ENCODE data around the gene ASXL2. TPM values are rescaled to one million over a fixed set of nuclear protein-coding genes. Genes with fewer than 3 reads are reported as not detected.

ASXL2 gene
- total RNA-seq, 1 experiment from 2014 or later: 37.8 TPM

- DNase-seq (ENCODE audit: low spot score) (no peak), ATAC-seq (no peak)
- Mint-ChIP-seq H3K27ac (peak overlapping the region; percentile 86), H3K4me3 (no peak overlapping the region), H3K36me3 (peaks cover 13% of the 10 kb centered on the region), H3K9me3 (no peaks in the 10 kb centered on the region), H3K4me1 (peaks cover 37% of the 10 kb centered on the region), H3K27me3 (ENCODE audit: low read depth) (no peaks in the 10 kb centered on the region)
- POLR2A ChIA-PET: no interaction called here
- CTCF ChIA-PET: interaction anchor here (0.8 to 1.1 kb wide), 2 partner anchors 29 to 136 kb away, joined by 3 read pairs; no protein-coding TSS in a partner anchor
- TF ChIP-seq ZNF219 (CRISPR knock-in tag; IDR thresholded peaks at IDR 0.05; ENCODE audit: borderline replicate concordance) (no peak), PRRX2 (CRISPR knock-in tag; IDR thresholded peaks at IDR 0.05) (no peak), ZMAT4 (CRISPR knock-in tag; IDR thresholded peaks at IDR 0.05) (no peak), ARID4B (CRISPR knock-in tag; IDR thresholded peaks at IDR 0.05; ENCODE audit: borderline replicate concordance) (no peak), SMAD3 (CRISPR knock-in tag; IDR thresholded peaks at IDR 0.05; ENCODE audit: borderline replicate concordance) (no peak), ZSCAN18 (CRISPR knock-in tag; IDR thresholded peaks at IDR 0.05) (no peak), NFYB (CRISPR knock-in tag; conservative IDR thresholded peaks at IDR 0.05; ENCODE audit: low read depth) (no peak), CREB1 (CRISPR knock-in tag; IDR thresholded peaks at IDR 0.05) (no peak)
These were observed 135.0 kb downstream of the ASXL2 start for GRCh38 chr2:25743132-25743830.

- TF ChIP-seq JAZF1 (CRISPR knock-in tag; IDR thresholded peaks at IDR 0.05) (no peak), TCF7 (CRISPR knock-in tag; IDR thresholded peaks at IDR 0.05; ENCODE audit: low read depth) (no peak), ESRRA (CRISPR knock-in tag; IDR thresholded peaks at IDR 0.05; ENCODE audit: borderline replicate concordance) (no peak), GTF2I (CRISPR knock-in tag; conservative IDR thresholded peaks at IDR 0.05) (no peak), CBFB (CRISPR knock-in tag; IDR thresholded peaks at IDR 0.05; ENCODE audit: low read depth) (no peak), ZMAT4 (CRISPR knock-in tag; IDR thresholded peaks at IDR 0.05) (no peak)
- POLR2A ChIA-PET: no interaction called here
- Mint-ChIP-seq H3K4me1 (peaks cover 37% of the 10 kb centered on the region), H3K36me3 (peaks cover 13% of the 10 kb centered on the region), H3K27ac (peak overlapping the region; percentile 19; the same call in 1 of the 2 replicates), H3K9me3 (no peaks in the 10 kb centered on the region), H3K4me3 (no peak overlapping the region), H3K27me3 (ENCODE audit: low read depth) (no peaks in the 10 kb centered on the region)
- CTCF ChIA-PET: interaction anchor here (1.1 kb wide), 1 partner anchor 28 kb away, joined by 3 read pairs; no protein-coding TSS in a partner anchor
- no peak for ATAC-seq
- DNase-seq (ENCODE audit: low spot score): no peak
These were observed 135.8 kb downstream of the ASXL2 start for GRCh38 chr2:25742501-25742900.

- DNase-seq (ENCODE audit: low spot score) (peak; percentile 61), ATAC-seq (peak; percentile 84)
- peaks cover 40% of the 10 kb centered on the region for H3K4me1 Mint-ChIP-seq
- H3K4me3 Mint-ChIP-seq: no peak overlapping the region
- no peaks in the 10 kb centered on the region for H3K9me3 Mint-ChIP-seq
- H3K36me3 Mint-ChIP-seq: peaks cover 11% of the 10 kb centered on the region
- TF ChIP-seq ZBTB43 (CRISPR knock-in tag; IDR thresholded peaks at IDR 0.05): no peak
- peak; percentile 73; the same call in 1 of the 2 replicates for TF ChIP-seq ZNF423 (CRISPR knock-in tag; IDR thresholded peaks at IDR 0.05)
- no peaks in the 10 kb centered on the region for H3K27me3 Mint-ChIP-seq (ENCODE audit: low read depth)
- ChIA-PET POLR2A (interaction anchor here (0.6 kb wide), 1 partner anchor 523 kb away, joined by 3 read pairs; no protein-coding TSS in a partner anchor), CTCF (interaction anchor here (0.8 kb wide), 1 partner anchor 76 kb away, joined by 3 read pairs; no protein-coding TSS in a partner anchor)
- no peak overlapping the region for H3K27ac Mint-ChIP-seq
These were observed 137.4 kb downstream of the ASXL2 start for GRCh38 chr2:25740810-25741381.

Measured in WTC11 (cell line).